ENCODE data around the gene CSNK1G3.
"Not testable (repeated sequence)": the region's sequence is repeated elsewhere in the genome, so short reads cannot be mapped to it uniquely, and the experiment has no call there.

CSNK1G3 gene

DNA sequence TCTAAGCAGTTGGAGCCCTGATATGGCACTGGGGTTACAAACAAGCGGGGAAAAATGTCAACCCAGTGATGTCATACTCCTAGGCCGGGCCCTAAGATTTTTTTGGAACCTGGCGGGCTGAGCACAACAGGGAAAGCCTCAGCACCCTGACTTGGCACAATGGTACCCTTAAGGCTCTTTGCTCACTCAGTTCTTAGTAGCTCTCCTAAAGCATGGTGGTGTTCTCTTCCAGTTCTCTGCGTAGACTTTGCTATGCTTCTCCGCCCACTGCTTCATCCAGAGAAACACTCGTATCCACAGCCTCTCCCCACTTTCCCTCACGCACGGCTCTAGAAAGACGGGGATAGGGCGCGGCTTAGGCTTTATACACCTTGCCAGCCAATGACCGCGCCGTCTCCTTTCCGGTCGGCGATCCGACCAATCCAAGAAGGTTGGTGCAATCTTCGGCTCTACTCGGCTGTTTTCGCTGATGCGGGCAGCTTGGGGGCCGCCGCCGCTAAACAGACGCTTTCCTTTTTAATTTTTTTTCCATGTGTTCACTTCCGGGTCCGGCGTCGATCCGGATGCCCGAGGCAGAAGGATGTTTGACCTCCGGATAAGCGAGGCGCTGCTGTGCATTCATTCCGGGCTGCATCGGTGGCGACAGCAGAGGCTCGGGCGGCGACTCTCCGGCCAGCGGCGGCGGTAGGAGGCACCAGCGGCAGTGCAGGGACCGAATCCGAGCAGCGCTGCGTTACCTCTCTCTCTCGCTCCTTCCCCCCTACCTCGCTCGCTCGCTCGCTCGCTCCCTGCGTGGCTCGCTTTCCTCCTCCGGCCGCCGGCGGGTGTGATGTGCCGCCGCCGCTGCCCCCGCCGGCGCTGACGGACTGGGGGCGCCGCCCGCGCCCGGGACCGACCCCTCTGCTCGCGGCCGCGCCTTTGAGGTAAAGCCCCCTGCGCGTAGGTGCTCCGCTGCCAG is at the start of gene CSNK1G3:
Gene CSNK1G3, plus strand, starts transcription at position 530 of the 958 bp plus-strand sequence. CDS start 33,487 bp downstream, outside the sequence.
- DNase-seq (ENCODE audit: insufficient read length, low spot score) (peak; percentile 87), FAIRE-seq (peak; percentile 88)

DNA sequence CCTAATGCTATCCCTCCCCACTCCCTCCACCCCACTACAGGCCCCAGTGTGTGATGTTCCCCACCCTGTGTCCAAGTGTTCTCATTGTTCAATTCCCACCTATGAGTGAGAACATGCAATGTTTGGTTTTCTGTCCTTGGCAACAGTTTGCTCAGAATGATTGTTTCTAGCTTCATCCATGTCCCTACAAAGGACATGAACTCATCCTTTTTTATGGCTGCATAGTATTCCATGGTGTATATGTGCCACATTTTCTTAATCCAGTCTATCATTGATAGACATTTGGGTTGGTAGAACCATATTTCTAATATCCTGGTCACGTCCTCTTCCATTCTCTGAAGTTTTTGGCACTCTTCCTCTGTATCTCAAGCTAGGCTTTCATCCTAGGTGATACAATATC is 45.1 kb upstream of the CSNK1G3 start:
- FAIRE-seq: not testable (repeated sequence)

DNA sequence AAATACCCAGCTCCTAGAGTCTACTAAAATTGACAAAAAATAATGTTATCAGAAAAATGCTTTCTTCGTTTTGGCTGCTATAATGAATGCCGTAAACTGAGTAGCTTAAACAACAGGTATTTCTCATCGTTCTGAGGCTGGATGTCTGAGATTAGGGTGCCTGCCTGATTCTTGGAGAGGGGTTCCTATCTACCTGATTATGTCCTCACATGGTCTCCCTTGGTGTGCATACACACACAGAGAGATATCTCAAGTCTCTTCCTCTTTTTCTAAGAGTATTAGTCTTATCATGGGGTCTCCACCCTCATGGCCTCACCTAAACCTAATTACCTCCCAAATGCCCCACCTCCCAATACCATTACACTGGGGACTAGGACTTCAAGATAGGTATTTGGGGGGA is 40.6 kb upstream of the CSNK1G3 start:
- DNase-seq (ENCODE audit: insufficient read length, low spot score) (no peak), FAIRE-seq (no peak)

More for the DNA sequence above, 45.1 kb upstream of the CSNK1G3 start:
- DNase-seq (ENCODE audit: insufficient read length, low spot score): not testable (repeated sequence)

DNA sequence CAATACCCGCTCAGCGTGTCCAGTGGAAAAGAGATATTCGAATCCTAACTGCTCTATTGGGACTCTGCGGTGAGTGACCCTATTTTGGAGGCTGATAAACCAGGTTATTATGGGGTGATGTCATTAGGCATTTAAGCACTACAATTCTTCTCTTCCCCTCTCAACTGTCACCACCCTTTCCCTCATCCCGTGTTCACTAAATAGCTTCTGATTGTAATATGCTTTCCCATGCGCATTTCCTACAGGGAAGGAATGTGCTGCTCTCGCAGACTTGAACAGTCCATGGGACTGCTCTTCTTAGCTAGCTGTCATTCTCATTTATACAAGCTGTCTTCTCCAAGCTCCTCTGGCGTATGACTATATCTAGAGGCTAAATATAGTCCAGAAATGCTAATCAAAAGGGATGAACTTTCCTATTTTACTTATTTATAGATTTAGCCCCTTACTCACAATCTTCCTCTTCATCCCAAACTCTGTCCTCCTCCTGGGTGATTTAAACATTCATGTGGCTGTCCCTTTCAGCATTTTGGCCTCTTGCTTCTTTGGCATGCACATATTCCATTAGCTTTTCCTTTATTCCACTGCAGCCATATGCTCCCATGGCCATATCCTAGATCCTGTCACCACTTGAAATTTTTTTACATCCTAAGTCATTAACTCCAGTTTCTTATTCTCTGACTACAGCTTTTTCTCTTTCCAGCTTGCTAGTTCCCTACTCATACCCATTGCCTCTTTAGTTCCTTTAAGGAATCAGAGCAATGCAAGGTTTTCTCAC is 39.6 kb upstream of the CSNK1G3 start:
- DNase-seq (ENCODE audit: insufficient read length, low spot score) (no peak), FAIRE-seq (no peak)

DNA sequence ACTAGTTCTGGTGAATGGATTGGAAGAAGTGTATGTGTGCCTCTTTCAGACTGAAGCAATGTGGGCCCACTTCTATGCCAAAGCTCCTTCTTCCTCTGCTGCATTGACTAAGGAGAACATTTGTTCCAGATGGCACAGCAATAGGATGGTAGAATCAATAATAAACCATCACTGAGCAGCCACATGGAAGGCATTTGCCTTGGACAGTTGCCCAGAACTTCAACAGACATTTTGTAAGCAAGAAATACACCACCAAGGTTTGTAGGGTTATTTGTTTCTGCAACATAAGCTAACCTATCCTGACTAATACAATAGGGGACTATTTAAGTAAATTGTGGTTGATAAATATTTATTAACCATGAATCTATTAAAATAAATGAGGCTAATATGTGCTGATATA is 37.7 kb upstream of the CSNK1G3 start:
- FAIRE-seq: no peak
- DNase-seq (ENCODE audit: insufficient read length, low spot score): no peak

DNA sequence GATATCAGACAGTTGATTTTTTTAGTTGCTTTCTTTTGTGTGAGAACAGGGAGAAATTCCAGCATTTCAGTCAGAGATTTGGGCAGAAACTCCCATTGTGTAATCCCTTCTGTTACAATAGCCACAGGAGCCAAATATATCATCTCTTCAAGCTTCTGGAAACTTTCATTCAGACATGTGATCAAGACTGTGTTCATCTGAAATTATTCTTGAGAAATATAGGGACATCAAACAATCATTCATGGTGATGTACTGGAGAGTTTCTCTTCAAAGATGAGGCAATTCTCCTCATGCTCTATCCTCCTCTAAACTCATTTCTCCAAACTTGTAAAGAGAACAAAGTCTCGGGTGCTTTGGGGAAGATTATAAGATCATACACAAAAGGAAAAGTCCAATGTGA is 35.2 kb upstream of the CSNK1G3 start:
- DNase-seq (ENCODE audit: insufficient read length, low spot score): no peak
- FAIRE-seq: no peak

DNA sequence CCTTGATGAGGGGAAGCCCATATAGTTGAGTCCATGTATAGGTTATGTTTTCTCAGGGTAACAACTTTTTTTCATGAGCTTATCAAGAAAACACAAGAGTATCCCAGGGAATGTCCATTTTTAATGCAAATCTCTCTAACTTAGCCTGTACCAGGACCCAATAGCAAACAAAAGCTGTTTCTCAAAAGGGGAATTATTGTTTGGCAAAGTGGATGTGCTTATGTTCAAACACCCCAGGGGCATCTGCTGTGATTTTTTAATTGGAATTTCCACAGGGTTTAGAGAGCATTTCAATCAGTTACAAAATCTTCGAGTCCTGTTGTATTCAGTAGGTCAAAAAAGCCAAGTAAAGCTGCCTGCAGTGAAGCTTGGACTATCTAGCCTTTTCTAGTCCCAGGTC is 33.4 kb upstream of the CSNK1G3 start:
- FAIRE-seq (no peak), DNase-seq (ENCODE audit: insufficient read length, low spot score) (no peak)

DNA sequence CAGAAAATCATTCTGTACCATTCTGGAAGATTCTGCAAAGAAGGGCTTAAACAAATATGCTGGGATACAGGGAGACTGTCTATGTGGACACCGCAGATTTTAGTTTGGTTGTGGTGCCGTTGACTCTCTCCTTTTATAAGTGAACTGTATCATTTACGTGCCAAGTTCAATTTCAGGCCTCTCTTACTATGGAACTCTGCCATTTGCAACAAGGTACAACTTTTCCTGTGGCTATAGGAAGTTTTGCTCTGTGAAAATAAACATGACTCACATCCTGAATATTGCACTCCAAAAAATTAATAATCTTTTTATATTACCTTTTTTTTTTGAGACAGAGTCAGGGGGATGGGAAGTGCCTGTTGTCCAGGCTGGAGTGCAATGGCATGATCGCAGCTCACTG is 29.7 kb upstream of the CSNK1G3 start:
- no peak for DNase-seq (ENCODE audit: insufficient read length, low spot score)
- FAIRE-seq: no peak

DNA sequence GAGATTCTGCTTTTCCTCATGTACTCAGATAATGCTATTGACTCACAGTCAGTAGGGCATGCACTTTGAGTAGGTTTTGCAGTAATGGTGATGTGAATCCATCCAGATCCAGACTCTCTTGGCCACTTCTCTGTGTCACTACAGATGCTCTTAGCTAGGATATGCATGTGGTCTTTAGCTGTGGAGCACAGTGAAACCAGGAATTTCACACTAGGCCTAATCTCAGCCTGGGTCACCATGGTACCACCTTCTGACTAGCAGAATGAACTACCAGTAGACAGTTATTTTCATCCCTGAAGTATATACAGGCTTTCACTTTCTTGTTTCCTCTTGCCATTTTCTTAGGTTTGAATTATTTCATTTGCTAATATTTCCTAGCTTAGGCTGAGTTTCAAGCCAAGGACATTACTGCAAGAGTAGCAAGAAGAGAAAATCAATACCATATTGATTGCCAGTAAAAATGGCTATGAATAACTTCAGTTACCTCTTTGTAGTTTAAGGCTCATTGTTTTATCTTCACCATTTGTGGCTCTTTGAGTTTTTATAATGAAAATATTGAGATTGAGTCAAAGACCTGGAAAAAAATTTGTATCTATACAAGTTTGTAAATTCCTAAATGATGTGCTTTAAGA is 28.4 kb upstream of the CSNK1G3 start:
- DNase-seq (ENCODE audit: insufficient read length, low spot score) (no peak), FAIRE-seq (no peak)

DNA sequence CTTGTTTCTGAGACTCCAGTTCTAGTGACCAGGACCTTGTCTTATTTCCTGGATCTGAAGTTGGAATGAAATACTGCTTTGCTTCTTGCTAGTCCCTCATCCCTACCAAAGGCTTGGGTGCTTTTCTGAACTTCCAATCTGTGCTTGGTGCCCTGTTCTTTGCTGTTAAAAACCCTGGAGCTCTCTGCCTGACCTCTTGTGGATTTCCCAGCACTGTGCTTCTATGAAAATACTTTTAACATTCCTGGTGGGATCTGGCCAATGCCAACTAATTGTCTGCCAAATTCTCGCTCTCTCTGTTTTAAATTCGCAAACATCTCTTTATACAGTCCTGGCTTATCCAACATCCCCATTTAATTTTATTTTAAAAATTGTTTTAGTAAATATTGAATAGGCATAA is 26.7 kb upstream of the CSNK1G3 start:
- DNase-seq (ENCODE audit: insufficient read length, low spot score) (no peak), FAIRE-seq (no peak)

DNA sequence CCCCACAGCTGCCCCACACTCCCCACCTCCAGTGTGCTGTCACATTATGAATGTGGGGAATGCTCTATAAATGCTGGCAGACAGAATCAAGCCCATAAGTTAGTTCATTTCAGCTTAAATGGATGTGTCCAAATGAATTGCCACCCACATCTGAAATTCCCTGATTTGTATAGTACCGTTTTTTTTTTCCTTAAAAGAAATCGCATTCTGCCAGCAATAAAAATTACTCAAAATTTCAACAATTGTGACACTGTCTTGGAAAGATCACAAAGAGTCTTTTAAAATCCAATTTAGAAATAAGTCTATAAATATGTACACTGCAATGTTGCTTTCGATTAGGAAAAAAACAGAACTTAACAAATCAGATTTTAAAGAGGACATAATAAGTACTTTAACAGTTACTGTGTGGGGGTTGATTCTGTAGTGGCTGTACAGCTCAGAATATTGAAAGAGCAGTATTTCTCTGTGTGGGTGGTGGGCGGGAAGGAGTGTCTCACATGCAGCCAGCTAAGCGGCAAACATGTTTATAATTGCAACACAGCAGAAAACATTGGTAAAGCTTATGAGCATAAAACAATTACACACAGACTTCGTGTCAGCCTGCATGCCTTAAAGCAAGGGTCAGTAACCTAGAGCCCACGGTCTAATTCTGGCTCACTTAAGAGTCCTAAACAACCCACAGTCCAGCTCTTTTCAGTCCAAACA is 24.9 kb upstream of the CSNK1G3 start:
- no peak for FAIRE-seq

DNA sequence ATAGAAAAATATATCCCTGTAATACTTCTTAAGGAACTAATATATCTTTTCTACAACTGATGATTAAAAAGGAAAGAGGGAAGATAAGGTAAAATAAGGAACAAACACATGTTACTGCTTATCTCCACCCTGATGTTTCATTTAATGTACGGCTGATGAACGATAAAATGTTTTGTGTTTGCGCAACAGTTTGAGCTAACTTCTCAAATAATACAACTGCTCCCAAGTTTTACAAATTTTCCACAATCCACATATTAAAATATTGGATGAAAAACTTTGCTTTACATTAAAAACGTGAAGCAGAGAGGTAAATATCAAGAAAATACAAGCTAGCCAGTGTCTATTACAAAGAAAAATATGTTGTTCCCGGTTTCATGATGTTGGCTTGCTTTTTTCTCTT is 21.0 kb upstream of the CSNK1G3 start:
- no peak for FAIRE-seq

More for the DNA sequence above, 24.9 kb upstream of the CSNK1G3 start:
- DNase-seq (ENCODE audit: insufficient read length, low spot score): no peak

DNA sequence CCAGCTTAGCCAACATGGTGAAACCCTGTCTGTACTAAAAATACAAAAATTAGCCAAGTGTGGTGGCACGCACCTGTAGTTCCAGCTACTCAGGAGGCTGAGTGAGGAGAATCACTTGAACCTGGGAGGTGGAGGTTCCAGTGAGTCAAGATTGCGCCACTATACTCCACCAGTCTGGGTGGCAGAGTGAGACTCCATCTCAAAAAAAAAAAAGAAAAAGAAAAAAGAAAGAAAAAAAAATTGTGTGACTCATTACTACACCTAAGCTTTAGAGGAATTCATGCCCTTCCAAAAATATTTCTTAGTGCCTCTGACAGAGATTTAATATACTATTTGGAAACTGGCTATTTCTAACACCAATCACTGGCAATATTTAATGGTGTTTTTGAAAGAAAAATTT is 16.8 kb upstream of the CSNK1G3 start:
- not testable (repeated sequence) for DNase-seq (ENCODE audit: insufficient read length, low spot score)

More for the DNA sequence above, 21.0 kb upstream of the CSNK1G3 start:
- DNase-seq (ENCODE audit: insufficient read length, low spot score): no peak

DNA sequence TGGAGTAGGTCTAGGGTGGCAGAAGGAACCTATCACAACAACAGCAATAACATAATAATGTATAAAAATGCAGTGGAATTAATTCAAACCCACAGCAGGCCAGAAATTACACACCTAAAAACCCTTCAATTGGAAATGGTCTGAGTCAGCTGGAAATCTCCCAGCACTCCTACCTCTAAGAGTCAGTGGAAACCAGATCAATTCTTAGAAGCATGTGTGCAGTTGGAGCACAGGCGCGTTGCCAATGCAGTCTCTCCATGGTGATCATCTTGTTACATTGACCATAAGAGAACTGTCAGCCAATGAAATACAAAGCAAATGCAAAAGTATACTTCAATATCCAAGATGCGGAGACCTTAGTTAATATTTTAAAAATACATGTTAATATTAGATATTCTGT is 15.1 kb upstream of the CSNK1G3 start:
- DNase-seq (ENCODE audit: insufficient read length, low spot score): no peak
- FAIRE-seq: no peak

More for the DNA sequence above, 16.8 kb upstream of the CSNK1G3 start:
- not testable (repeated sequence) for FAIRE-seq

DNA sequence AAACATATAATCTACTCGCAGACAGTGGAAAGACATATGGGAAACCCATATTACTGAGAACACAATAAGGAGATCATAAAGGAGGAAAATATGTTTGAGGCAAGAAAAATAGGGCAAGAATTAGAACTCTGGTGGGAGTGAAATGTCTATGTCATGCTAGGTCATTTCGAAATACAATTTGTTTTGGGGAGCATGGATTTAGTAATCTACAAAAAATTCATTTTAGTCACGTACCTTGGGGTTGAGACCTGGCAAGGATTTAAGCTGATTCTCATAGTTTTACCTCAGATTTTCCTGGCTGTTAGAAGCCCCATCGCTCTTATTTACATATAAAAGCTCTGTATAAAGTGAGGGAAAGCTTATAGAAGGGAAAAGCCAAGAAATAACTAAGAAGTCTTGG is 11.5 kb upstream of the CSNK1G3 start:
- FAIRE-seq (no peak), DNase-seq (ENCODE audit: insufficient read length, low spot score) (no peak)

DNA sequence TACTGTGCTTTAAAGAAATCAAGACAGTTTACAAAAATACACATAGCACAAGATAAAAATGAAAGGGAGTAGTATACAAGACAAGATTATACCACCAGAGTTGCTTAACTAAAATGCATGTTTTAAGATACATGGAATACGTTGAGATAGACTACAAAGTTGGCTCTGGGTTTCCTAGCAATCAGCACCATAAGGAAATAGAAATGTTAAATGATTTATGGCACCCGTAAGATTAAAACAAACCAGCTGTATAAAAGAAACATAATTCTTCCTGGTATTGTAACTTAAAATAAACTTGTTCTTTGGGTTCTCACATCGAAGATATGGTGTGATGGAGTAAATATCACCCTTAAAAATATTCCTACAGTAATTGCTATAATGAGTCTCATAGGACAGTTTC is 9.9 kb upstream of the CSNK1G3 start:
- FAIRE-seq (no peak), DNase-seq (ENCODE audit: insufficient read length, low spot score) (no peak)

DNA sequence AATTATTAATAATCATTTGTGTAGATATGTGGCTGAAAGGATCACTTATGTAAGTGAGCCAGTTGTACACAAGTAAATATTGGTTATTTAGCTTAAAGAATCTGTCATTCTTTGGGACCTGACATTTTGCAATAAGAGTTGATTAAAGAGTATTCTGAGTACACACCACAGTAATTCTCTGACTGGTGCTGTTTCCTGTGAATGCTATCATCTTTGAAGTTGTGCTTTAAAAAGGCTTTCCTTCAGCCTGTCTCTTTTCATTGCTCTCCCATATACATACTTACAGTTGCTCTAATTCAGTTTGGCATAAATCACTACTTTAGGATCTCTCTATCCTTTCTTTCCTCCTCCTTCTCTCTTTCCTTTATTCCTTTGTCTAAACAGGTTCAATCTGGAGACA is 8.7 kb upstream of the CSNK1G3 start:
- no peak for DNase-seq (ENCODE audit: insufficient read length, low spot score)
- FAIRE-seq: no peak

DNA sequence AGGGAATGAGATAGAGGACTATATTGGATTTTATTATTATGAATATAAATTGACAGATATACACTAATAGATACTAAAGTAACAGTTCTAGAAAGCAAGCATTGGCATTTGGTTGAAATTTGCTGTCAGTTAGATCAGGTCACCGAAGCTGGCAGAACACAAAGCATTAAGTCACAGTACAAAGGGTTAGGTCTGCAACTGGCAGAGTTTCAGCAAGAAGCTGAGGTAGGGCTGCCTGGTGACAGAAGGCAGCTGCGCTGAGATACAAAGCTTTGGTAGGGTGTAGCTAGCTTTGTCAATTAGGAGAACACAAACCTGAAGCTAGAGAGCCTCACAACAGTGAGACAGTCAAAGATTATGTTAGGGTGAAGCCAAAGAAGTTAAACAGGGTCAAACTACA is 6.3 kb upstream of the CSNK1G3 start:
- DNase-seq (ENCODE audit: insufficient read length, low spot score) (no peak), FAIRE-seq (no peak)

DNA sequence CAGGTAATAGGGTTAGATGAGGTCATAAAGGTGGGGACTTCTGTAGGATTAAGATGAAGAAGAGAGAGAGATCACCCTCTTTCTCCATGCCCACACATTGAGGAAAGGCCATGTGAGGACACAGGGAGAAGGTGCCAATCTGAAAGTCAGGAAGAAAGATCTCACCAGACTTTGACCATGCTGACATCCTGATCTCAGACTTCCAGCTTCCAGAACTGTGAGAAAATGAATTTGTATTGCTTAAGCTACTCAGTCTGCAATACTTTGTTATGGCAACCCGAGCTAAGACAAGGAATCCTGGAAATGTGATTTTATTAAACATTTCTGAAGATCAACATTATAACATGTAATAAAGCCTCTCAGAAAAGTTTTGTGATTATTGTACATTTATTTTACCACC is 3.5 kb upstream of the CSNK1G3 start:
- FAIRE-seq: no peak
- DNase-seq (ENCODE audit: insufficient read length, low spot score): no peak

DNA sequence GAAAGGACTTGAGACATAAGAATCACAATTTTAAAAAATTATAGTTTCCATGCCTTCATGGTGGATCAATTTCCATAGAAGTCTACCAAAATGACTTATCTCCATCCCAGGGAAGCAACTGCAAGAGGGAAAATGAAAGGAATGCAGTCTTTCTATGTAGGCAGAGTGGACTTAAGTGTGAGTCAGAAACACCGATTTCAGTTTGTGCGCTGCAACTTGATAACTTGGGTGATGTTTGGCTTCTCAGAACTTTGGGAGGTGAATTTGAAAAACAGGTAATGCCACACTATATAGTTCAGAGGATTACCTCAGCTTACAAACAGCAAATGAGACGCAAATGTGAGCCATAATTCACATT is 708 bp upstream of the CSNK1G3 start:
- no peak for FAIRE-seq
- peak; percentile 21 for DNase-seq (ENCODE audit: insufficient read length, low spot score)

Measured in HTR-8/SVneo (cell line).